ENCODE measurements around the gene WDR31. TPM values are rescaled to one million over a fixed set of nuclear protein-coding genes. Genes with fewer than 3 reads are reported as not detected.

WDR31 gene
- polyA plus RNA-seq, 2 of the 4 experiments (the other 2 are of a cell fraction) = 1.9 to 2.9 TPM

DNA sequence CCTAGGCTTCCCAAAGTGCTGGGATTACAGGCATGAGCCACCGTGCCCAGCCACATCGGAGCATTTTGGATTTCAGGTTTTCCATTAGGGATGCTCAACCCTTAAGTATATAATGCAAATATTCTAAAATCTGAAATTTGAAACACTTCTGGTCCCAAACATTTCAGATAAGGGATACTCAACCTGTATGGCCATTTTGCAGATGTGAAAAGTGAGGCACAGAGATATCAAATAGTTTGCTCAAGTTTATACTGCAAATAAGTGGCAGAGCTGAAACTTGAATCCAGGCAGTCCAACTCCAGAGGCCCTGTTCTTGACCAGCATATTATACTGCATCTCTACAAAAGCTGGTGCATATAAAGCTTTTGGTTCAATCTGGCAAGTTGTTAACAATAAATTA lies 2.4 kb downstream of the WDR31 start:
- CTCF ChIA-PET = interaction anchor here (0.9 to 1.7 kb wide), 2 partner anchors 11 to 64 kb away, joined by 4 to 5 read pairs; no protein-coding TSS in a partner anchor
- no peak for FAIRE-seq
- Histone ChIP-seq H3K4me3 (no peak overlapping the region), H3K4me2 (no peak overlapping the region), H3K9me3 (no peaks in the 10 kb centered on the region), H3K27ac (no peak overlapping the region), H3K4me1 (0 out of 3 replicates have a peak, but pooled peaks cover 4% of the 10 kb centered on the region)
- no peak for ATAC-seq
- POLR2A ChIA-PET = no interaction called here
- 100% methylated on average over 2 of the region's 2 CpGs for WGBS (ENCODE audit: missing lambda C conversion rate)
- TF ChIP-seq CHD2 (IDR thresholded peaks at IDR 0.05; ENCODE audit: low read length, partially characterized antibody) = no peak
- DNase-seq (ENCODE audit: low read depth in 1 of 2, low spot score in 1 of 2) = no peak

DNA sequence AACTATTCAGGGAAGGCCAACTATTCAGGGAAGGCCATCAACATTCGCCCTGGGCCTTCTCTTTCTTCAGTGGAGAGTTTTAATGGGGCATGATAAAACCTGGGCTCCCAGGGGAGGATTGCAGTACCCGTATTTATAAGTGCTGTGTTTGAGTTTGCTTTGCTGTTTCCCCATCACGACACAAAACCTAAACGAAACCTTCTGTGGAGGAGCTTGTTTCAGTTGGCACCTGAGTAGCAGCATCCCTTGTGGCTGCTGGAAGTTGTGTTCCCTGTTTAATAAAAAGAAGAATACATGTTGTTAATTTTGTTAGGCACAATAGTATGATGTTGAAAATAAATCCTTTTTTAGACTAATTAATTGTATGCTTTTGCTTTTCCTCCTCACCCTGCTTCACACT lies 8.3 kb downstream of the WDR31 start:
- H3K4me3 ChIP-seq = no peak overlapping the region
- no peak for FAIRE-seq
- no peak overlapping the region for H3K27ac ChIP-seq
- H3K4me1 ChIP-seq = no peaks in the 10 kb centered on the region
- DNase-seq (ENCODE audit: low read depth in 1 of 2, low spot score in 1 of 2) = no peak
- 55% methylated on average over 4 of the region's 4 CpGs for WGBS (ENCODE audit: missing lambda C conversion rate)
- POLR2A ChIA-PET = no interaction called here
- no peak overlapping the region for H3K4me2 ChIP-seq
- H3K9me3 ChIP-seq = no peaks in the 10 kb centered on the region
- CTCF ChIA-PET = interaction anchor here (1.0 kb wide), 1 partner anchor 23 kb away, joined by 5 read pairs; no protein-coding TSS in a partner anchor
- no peak for ATAC-seq
- no peak for TF ChIP-seq EP300 (IDR thresholded peaks at IDR 0.05)
- no peak for TF ChIP-seq HOXB13 (CRISPR knock-in tag; IDR thresholded peaks at IDR 0.05; ENCODE audit: low read depth)
- TF ChIP-seq EHF (CRISPR knock-in tag; IDR thresholded peaks at IDR 0.05) = no peak
- no peak for TF ChIP-seq HEYL (CRISPR knock-in tag; IDR thresholded peaks at IDR 0.05)
- no peak for TF ChIP-seq ZFP36 (IDR thresholded peaks at IDR 0.05; ENCODE audit: borderline replicate concordance, partially characterized antibody)
- no peak for TF ChIP-seq NFE2L2 (conservative IDR thresholded peaks at IDR 0.05; ENCODE audit: low read length)
- no peak for TF ChIP-seq FOXS1 (CRISPR knock-in tag; IDR thresholded peaks at IDR 0.05)
- no peak for TF ChIP-seq POLR2A (IDR thresholded peaks at IDR 0.05; ENCODE audit: low read length)
- TF ChIP-seq E2F6 (IDR thresholded peaks at IDR 0.05; ENCODE audit: borderline replicate concordance, low read depth) = no peak
- no peak for TF ChIP-seq RARB (CRISPR knock-in tag; IDR thresholded peaks at IDR 0.05)
- no peak for TF ChIP-seq FOSB (CRISPR knock-in tag; IDR thresholded peaks at IDR 0.05)
- TF ChIP-seq NPAS2 (CRISPR knock-in tag; IDR thresholded peaks at IDR 0.05; ENCODE audit: borderline replicate concordance) = no peak
- no peak for TF ChIP-seq POLR2AphosphoS2 (conservative IDR thresholded peaks at IDR 0.05; ENCODE audit: low read length)
- TF ChIP-seq NR3C1 (IDR thresholded peaks at IDR 0.05) = no peak
- no peak for TF ChIP-seq CHD4 (IDR thresholded peaks at IDR 0.05; ENCODE audit: borderline replicate concordance)

GRCh38 chr9:113328045-113328782 lies 11.9 kb downstream of the WDR31 start:
- FAIRE-seq = no peak
- Histone ChIP-seq H3K27ac (no peak overlapping the region), H3K9me3 (no peaks in the 10 kb centered on the region), H3K4me2 (no peak overlapping the region), H3K4me1 (no peaks in the 10 kb centered on the region), H3K4me3 (no peak overlapping the region)
- ATAC-seq = no peak
- ChIA-PET POLR2A (no interaction called here), CTCF (interaction anchor here (1.2 to 3.1 kb wide), 6 partner anchors 11 to 78 kb away, joined by 3 to 10 read pairs (median 5); partner anchors contain the start of gene ALAD)
- no peak for TF ChIP-seq ELK1 (IDR thresholded peaks at IDR 0.05; ENCODE audit: low read depth, low read length)
- no peak for TF ChIP-seq ZFP36 (IDR thresholded peaks at IDR 0.05; ENCODE audit: borderline replicate concordance, partially characterized antibody)
- no peak for TF ChIP-seq CHD2 (IDR thresholded peaks at IDR 0.05; ENCODE audit: low read length, partially characterized antibody)
- TF ChIP-seq HES2 (IDR thresholded peaks at IDR 0.05) = no peak
- no peak for TF ChIP-seq NR3C1 (IDR thresholded peaks at IDR 0.05)
- TF ChIP-seq EHF (CRISPR knock-in tag; IDR thresholded peaks at IDR 0.05) = no peak
- no peak for TF ChIP-seq ZNF302 (CRISPR knock-in tag; IDR thresholded peaks at IDR 0.05)
- no peak for DNase-seq (ENCODE audit: low read depth in 1 of 2, low spot score in 1 of 2)
- 82% methylated on average over 3 of the region's 3 CpGs for WGBS (ENCODE audit: missing lambda C conversion rate)

Data from A549 (cell line).